ENCODE data around the gene RALGPS1.

RALGPS1 gene

GRCh38 chr9:127074561-127075548, 160.3 kb downstream of the RALGPS1 start:
- no peak for DNase-seq (ENCODE audit: low read depth in 1 of 2, low spot score in 1 of 2)
- TF ChIP-seq POLR2AphosphoS5 (IDR thresholded peaks at IDR 0.05; ENCODE audit: low read depth) (no peak), GABPA (IDR thresholded peaks at IDR 0.05; ENCODE audit: low read depth) (no peak), REST (IDR thresholded peaks at IDR 0.05; ENCODE audit: insufficient replicate concordance, low read depth) (no peak), SPI1 (IDR thresholded peaks at IDR 0.05; ENCODE audit: borderline replicate concordance, low read depth) (no peak)
- TF ChIP-seq, protein P1, sequence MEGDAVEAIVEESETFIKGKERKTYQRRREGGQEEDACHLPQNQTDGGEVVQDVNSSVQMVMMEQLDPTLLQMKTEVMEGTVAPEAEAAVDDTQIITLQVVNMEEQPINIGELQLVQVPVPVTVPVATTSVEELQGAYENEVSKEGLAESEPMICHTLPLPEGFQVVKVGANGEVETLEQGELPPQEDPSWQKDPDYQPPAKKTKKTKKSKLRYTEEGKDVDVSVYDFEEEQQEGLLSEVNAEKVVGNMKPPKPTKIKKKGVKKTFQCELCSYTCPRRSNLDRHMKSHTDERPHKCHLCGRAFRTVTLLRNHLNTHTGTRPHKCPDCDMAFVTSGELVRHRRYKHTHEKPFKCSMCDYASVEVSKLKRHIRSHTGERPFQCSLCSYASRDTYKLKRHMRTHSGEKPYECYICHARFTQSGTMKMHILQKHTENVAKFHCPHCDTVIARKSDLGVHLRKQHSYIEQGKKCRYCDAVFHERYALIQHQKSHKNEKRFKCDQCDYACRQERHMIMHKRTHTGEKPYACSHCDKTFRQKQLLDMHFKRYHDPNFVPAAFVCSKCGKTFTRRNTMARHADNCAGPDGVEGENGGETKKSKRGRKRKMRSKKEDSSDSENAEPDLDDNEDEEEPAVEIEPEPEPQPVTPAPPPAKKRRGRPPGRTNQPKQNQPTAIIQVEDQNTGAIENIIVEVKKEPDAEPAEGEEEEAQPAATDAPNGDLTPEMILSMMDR (IDR thresholded peaks at IDR 0.05; ENCODE audit: insufficient read depth, low read length): no peak
- Histone ChIP-seq H3K4me3 (replicated peaks; ENCODE audit: insufficient read depth, low read length) (no peak overlapping the region), H3K27ac (replicated peaks) (no peak overlapping the region), H3K27me3 (ENCODE audit: insufficient read depth, poor library complexity, severe bottlenecking) (peaks cover 3% of the 10 kb centered on the region)

- Histone ChIP-seq H3K4me3 (replicated peaks; ENCODE audit: insufficient read depth, low read length) (no peak overlapping the region), H3K27ac (replicated peaks) (no peak overlapping the region), H3K27me3 (ENCODE audit: insufficient read depth, poor library complexity, severe bottlenecking) (peaks cover 3% of the 10 kb centered on the region)
- TF ChIP-seq SPI1 (IDR thresholded peaks at IDR 0.05; ENCODE audit: borderline replicate concordance, low read depth): no peak
- TF ChIP-seq, protein P1 (IDR thresholded peaks at IDR 0.05; ENCODE audit: insufficient read depth, low read length): no peak
- no peak for TF ChIP-seq GABPA (IDR thresholded peaks at IDR 0.05; ENCODE audit: low read depth)
- TF ChIP-seq POLR2AphosphoS5 (IDR thresholded peaks at IDR 0.05; ENCODE audit: low read depth): no peak
- no peak for TF ChIP-seq REST (IDR thresholded peaks at IDR 0.05; ENCODE audit: insufficient replicate concordance, low read depth)
- no peak for DNase-seq (ENCODE audit: low read depth in 1 of 2, low spot score in 1 of 2)
These were observed 161.2 kb downstream of the RALGPS1 start for GRCh38 chr9:127075624-127076372.

- Histone ChIP-seq H3K27ac (replicated peaks) (no peak overlapping the region), H3K27me3 (ENCODE audit: insufficient read depth, poor library complexity, severe bottlenecking) (peaks cover 3% of the 10 kb centered on the region), H3K4me3 (replicated peaks; ENCODE audit: insufficient read depth, low read length) (no peak overlapping the region)
- DNase-seq (ENCODE audit: low read depth in 1 of 2, low spot score in 1 of 2): no peak
- TF ChIP-seq, protein P1 (IDR thresholded peaks at IDR 0.05; ENCODE audit: insufficient read depth, low read length): no peak
- TF ChIP-seq REST (IDR thresholded peaks at IDR 0.05; ENCODE audit: insufficient replicate concordance, low read depth) (no peak), GABPA (IDR thresholded peaks at IDR 0.05; ENCODE audit: low read depth) (no peak), POLR2AphosphoS5 (IDR thresholded peaks at IDR 0.05; ENCODE audit: low read depth) (no peak), SPI1 (IDR thresholded peaks at IDR 0.05; ENCODE audit: borderline replicate concordance, low read depth) (no peak)
These were observed 162.5 kb downstream of the RALGPS1 start for GRCh38 chr9:127076860-127077643.
